ENCODE results near the gene IL17RD.

IL17RD gene

DNA sequence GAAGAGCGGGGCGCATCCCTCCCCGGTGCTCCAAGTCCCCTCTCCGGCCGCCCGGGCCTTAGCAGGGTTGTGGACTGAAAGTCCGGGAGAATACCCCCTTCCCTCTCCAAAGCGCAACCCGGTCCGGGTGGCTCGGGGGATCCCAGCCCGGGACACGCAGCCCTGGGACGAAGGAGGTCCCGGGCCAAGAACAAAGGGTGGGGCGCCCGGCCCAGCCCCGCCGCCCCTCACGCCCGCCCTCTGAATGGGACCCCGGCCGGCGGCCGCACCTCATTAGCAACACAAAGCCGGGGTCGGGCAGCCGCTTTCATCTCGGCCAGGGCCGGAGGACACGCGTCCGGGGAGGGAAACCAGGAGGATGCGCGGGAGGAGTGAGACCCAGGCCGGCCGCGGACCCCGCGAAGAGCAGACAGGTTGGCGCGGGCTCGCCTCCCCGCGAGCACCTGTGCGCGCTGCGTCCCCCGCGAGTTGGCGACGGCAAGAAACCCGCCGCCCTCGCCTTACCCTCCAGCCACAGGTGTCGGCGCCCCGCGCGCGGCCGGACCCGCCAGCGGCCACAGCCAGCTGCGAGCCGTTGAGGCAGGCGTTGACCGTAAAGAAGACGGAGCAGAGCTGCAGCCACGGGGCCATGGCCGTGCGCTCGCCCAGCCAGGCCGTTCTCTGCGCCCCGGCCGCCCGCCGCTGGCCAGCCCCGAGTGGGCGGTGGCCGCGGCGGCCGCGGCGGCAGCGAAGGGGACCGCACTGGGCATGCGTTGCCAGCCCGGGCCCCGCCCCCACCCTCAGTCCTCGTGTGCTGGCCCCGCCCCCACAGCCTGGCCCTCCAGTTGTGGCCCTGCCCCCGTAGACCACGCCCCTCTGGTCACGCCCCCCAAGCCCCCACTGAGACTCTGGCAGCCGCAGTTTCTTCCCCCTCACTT is at the start of gene IL17RD:
Gene IL17RD (minus strand): TSS at position 697 of the 917 bp plus-strand sequence. CDS start 67 bp downstream, at position 630.
- DNase-seq (ENCODE audit: low read depth, low spot score), result no peak

DNA sequence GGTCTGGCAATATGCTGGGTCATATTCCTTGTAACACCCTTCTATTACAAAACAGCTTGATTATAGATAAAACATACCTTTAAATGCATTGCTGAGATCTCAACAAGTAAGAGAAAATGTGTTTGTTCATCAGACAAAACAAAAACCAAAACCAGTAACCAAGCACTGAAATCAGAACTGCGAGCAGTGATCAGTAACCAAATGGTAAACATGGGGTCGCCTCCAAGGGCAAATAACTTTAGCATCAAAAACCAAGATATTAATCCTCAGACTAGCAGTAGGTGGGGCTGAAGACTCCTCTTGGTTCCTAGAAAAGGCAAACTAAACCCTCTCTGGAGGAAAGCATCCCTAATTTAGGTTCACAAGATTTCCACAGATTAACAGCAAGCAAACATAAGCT is 41.3 kb upstream of the IL17RD start:
- H3K27ac ChIP-seq, result no peak overlapping the region
- DNase-seq (ENCODE audit: low read depth, low spot score), result no peak

More for the DNA sequence above, at the start of gene IL17RD:
- no peak within 1 kb of the TSS for H3K27ac ChIP-seq

DNA sequence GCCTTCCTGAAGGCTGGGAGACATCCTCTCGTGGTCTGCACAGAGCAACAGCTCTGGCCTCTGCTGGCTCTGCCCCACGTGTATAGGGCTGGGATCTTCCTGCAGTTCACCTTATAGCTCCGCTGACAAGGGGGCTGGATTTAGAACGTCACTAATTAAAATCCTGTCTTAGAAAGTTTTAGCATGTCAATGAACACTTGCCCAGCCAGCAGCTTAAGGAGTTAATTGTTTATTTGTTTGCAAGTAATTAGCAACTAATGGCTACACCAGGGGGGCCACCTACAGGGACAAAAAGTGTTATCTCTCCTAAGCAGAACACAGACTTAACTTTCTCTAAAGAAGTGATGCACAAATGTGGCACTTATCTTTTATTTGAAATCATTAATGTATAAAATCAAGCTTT is 34.7 kb upstream of the IL17RD start, which contains the start of gene HESX1:
Gene HESX1 (minus strand): TSS at position 84 of the 403 bp plus-strand sequence. CDS start 60 bp downstream, at position 24.
- no peak for DNase-seq (ENCODE audit: low read depth, low spot score)
- no peak within 1 kb of the TSS for H3K27ac ChIP-seq

DNA sequence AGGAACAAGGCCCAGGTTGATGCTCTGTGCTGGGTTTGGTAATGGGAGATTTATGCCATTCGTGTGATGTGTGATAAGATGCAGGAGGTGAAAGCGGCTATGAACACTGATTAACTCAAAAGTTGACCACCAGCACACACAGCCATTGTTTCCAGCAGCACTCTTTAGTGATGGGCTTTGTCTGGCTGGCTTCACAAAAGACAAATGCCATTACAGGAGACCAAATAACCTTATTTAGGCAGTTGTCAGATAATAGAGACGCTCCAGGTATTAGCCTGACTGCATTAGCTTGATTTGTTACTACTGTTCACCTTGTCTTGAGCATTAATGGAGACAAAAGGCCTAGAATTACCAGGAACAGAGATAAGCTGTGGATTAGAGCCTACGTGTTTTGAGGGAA is 29.5 kb upstream of the IL17RD start:
- DNase-seq (ENCODE audit: low read depth, low spot score), result no peak
- H3K27ac ChIP-seq, result no peak overlapping the region

DNA sequence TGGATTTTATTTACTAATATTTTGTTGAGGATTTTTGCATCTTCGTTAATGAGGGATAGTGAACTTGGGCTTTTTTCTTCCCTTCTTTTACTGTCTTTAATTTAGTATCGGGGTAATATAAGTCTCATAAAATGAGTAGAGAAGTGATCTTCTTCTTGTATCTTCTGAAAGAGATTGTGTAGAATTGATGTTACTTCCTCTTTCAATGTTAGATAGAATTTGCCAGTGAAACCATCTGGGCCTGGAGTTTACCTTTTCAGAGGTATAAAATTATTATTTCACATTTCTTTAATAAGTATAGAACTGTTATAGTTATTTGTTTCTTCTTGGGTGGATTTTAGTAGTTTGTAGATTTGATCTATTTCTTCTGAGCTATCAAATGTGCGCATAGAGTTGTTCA is 26.9 kb upstream of the IL17RD start:
- no peak overlapping the region for H3K27ac ChIP-seq

DNA sequence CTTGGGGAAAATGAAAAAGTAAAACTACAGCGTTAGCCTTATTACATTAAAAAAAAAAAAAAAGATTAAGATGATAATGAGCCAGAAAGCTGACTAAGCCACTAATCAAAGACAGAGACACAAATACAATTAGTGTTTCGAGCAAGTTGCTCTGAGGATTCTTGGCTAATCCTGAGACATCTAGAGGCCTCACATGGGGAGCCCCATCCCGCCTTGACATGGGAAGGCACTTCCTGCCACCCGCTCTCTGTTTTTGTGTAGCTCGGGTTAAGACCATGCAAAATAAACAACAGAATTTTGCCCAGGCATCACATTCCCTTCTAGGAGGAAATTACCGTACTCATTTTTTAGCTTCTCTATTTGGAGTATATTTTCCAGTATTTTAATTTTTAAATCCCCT is 19.4 kb upstream of the IL17RD start:
- DNase-seq (ENCODE audit: low read depth, low spot score), result no peak
- H3K27ac ChIP-seq, result no peak overlapping the region

More for the DNA sequence above, 26.9 kb upstream of the IL17RD start:
- no peak for DNase-seq (ENCODE audit: low read depth, low spot score)

DNA sequence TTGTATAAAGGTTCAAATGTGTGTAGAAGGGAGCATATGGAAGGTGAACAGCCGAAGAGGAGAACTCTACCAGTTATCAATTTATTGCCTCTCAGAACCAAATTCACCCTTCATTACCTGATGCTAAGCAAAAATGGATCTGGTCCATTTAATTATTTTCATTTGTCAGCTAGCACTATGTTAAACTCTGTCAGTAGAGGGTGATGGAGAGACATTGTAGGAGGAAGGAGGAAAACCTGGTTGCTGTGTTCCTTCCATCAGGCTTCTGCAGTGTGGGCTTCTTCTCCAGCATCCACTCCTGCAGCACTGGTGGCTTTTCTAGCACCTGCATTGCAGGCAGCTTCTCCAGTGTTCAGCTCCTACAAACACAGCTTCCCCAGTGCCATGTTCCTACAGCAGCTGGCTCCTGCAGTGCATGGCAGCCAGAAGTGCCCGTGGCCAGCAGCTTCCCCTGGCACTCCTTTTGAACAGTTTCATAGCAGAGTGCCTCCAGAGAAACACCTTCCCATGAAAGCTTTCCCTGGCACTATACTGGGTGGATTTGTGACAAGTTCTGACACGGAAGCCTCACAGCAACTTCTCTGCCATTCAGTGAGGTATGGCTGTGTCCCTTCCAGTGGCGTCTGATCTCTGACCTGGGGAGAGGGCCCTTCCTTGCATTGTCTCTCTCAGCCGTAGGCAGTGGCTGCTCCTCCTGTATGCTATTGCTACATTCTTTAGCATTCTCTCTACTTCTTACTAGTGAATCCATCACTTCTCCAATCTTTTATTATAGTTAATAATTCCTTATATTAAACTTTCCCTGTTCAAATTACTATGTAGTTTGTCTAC is 14.6 kb upstream of the IL17RD start:
- no peak for DNase-seq (ENCODE audit: low read depth, low spot score)
- H3K27ac ChIP-seq, result no peak overlapping the region

DNA sequence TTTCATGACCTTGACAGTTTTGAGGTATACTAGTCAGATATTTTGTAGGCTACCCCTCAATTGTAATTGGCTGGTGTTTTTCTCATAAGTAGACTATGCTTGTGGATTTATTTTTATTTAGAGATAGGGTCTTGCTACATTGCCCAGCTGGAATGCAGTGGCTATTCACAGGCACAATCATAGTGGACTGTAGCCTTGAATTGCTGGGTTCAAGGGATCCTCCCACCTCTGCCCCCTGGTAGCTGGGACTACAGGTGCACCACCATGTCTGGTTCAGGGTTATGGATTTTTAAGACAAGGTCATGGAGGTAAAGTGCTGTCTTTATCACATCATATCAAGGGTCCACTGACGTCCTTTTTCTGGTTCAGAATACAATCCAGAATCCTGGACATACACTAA is 10.9 kb upstream of the IL17RD start:
- no peak for DNase-seq (ENCODE audit: low read depth, low spot score)
- no peak overlapping the region for H3K27ac ChIP-seq

DNA sequence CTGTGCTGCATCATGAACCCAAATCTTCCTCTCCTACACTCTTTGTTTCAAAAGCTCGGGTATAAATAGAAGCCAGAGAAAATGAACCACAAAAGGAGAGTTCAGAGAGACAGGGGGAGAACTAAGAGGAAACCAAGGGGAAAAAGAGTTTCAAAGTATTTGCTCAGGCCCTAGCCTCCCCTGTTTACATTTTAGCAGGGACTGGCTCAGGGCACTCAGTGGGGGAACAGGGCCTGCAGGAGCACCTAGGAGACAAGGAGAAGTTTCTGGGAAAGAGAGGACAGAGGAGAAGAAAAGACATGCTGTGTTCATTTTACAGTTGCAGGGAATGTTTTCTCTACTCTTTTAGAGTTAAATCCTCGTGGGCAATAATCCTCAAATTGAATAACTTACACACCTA is 8.5 kb upstream of the IL17RD start:
- DNase-seq (ENCODE audit: low read depth, low spot score), result no peak
- H3K27ac ChIP-seq, result no peak overlapping the region

DNA sequence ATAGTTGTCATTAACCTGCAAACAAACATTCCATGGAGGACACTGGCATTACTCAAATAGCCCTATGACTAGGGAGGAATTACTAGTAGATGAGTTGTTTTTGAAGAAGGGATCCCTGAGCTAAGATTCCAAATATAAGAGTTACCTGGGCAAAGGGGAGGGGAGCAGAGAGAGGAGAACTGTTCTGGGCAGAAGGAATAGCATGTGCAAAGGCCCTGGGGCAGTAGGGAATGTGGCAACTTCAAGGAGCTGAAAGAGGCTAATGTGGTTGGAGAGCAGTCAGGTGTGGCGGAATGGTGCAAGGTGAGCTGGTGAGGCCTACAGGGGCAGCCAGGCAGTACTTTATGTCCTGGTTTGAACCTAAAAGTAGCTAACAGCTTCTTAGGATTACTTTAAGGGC is 5.8 kb upstream of the IL17RD start:
- no peak overlapping the region for H3K27ac ChIP-seq
- DNase-seq (ENCODE audit: low read depth, low spot score), result no peak

DNA sequence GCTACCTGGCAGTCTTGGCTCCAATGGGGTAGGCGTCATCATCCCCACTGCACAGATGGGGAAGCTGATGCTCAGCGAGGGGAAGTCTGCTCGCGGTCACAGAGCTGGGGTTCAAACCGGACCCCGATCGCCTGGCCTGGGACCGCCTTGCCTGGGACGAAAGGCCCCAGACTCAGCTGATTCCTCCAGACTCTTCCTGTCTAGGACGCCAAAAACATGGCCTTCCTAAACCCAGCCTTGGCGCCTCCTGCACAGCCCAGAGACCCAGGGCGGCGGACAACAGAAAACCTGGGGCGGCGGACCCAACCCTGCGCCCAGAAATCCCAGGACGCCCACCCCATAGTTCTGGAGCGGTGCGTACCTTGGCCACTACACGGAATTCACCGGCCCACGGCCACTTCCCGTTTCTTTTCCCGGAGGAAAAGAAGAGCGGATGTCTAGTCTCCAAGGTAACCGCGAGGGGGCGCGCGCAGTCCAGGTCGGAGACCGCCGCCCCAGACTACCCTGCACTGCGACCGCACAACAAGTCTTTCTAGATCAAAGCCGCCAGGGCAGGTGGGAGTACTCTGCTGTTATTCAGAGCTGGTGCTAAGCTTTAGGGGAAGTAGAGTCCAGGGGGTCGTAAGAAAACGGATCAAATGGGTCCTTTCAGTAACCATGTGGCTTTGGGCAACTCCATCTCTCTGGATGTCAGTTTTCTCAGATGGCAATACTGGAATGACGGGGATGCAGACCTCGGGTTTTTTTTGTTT is 4.9 kb upstream of the IL17RD start:
- H3K27ac ChIP-seq, result no peak overlapping the region

DNA sequence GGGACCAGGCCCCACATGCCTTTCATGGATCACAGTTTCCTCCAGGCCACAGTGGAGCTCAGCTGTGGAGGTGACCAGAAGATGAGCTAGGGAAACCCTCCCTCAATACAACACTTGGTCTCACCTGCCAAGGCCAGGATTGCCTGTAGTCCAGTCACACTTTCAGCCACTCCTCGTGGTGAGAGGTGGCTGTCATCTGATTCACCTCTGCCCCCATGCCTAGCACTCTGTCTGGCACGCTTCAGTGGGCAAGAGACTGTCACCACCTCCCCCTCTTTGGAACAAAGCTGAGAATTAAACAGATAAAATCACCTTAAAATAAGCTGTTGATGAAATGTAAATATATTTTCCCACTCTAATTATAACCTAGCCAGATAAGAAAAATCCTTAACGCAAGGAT is 4.0 kb upstream of the IL17RD start:
- DNase-seq (ENCODE audit: low read depth, low spot score), result no peak

More for the DNA sequence above, 4.9 kb upstream of the IL17RD start:
- peak; percentile 14 for DNase-seq (ENCODE audit: low read depth, low spot score)

DNA sequence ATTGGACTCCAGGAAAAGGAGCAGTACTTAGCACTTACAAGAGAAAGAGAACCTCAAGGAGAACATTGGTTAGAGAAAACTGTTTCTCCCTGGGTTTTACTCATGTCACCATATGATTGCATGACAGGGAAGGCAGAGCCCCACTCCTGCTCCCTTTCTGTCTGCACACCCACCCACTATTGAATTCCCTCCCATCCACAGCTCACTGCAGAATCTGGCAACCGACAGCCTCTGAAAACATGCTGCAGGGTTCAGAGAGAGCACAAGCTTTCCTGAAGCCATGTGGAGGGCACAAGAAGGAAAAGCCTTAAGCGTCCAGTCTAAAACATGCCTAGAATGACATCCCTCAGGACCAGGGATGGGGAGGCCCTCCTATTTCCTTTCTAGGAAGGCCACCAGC is 3.0 kb upstream of the IL17RD start:
- no peak overlapping the region for H3K27ac ChIP-seq
- no peak for DNase-seq (ENCODE audit: low read depth, low spot score)

More for the DNA sequence above, 4.0 kb upstream of the IL17RD start:
- no peak overlapping the region for H3K27ac ChIP-seq

DNA sequence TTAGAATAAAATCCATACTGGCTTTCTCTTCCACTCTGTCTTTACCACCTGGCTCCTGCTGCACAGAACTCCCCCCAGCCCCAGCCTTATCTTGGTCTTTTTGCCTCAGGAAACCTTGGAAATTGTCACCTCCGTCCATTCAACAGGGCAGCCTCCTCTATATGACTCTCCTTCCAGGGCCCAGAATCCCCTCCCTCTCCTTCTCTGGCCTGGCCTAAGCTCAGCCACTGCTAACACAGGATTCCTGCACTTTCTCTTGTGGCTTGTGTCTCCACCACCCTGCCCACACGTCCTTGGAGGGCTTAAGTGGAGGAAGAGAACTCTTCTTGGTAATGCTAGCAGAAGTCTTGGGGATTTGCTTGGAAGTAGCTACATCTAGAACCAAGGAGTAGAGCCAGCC is 1.5 kb upstream of the IL17RD start:
- no peak for DNase-seq (ENCODE audit: low read depth, low spot score)

DNA sequence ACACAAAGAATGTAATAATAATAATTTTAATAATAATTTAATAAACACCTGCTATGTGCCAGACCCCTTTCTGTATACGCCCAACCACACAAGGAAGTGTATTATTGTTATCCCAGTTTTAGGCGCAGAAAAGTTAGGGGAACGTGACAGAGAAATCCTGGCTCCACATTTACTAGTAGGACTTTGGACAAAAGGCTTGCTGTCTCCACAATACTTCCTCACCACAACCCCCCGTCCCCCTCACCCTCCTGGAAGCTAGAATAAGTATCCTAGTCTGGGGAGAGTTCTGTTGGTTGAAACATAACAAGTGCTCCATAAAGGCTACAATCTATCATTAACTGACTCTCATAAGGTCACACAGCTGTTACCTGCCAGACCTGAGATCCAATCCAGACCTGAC is 488 bp upstream of the IL17RD start:
- no peak for DNase-seq (ENCODE audit: low read depth, low spot score)
- H3K27ac ChIP-seq, result no peak overlapping the region

More for the DNA sequence above, 1.5 kb upstream of the IL17RD start:
- H3K27ac ChIP-seq, result no peak overlapping the region

DNA sequence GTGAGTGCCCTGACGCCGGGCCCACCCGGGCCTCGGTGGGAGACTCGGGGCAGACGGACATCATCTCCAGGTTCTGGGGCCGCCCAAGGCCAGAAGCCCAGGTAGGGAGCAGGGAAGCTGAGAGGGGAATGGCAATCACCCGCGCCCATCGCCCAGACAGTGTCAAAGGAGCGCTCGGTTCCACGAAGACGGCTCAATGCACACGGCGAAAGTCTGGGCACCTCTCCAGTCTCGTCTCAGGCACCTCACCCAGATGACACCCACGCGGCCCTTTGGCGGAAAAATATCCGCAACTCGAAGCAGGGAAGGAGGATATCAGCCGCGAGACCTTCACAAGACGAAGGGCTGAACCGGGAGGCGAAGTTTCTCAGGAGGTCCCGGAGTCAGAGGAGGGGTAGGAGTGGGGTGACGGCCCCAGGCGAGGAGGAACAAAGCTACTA is 916 bp downstream of the IL17RD start:
- no peak overlapping the region for H3K27ac ChIP-seq
- no peak for DNase-seq (ENCODE audit: low read depth, low spot score)

DNA sequence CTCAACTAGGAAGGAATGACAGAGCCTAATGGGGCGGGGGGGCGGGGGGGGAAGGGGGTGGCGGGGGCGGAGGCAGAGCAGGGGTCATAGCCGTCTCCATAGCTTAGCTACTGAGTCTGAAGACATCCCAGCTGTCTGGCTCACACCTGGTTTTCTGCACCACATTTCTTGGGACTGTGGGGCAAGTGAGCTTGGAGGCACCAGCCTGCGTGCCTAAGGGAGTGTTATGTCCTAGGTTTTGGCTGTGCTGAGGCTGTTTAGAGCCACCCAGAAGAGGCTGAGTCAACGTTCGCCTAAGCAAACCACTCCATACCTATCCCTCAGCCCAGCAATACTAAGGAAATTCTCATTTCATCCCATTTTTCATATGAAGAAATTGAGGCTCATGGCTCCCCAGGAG is 1.4 kb downstream of the IL17RD start:
- DNase-seq (ENCODE audit: low read depth, low spot score), result no peak
- no peak overlapping the region for H3K27ac ChIP-seq

DNA sequence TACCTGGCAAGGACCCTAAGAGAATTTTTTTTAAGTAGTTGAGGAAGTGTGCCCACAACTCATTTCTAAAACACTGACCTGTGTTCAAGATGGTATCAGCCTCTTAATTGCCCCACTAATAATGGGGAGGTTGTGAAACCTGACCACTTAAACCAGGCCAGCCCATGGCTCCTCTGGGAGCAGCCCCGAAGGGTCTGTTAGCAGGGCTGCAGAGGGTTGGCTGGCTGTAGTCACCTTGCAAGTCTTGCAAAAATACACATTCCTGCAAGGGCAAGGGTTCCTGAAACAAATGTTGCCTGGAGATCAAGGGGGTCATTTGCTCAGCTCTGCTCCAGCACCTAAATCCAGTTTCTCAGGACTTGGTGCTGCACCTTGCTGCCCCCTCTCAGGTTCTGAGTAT is 3.2 kb downstream of the IL17RD start:
- DNase-seq (ENCODE audit: low read depth, low spot score), result no peak
- no peak overlapping the region for H3K27ac ChIP-seq

DNA sequence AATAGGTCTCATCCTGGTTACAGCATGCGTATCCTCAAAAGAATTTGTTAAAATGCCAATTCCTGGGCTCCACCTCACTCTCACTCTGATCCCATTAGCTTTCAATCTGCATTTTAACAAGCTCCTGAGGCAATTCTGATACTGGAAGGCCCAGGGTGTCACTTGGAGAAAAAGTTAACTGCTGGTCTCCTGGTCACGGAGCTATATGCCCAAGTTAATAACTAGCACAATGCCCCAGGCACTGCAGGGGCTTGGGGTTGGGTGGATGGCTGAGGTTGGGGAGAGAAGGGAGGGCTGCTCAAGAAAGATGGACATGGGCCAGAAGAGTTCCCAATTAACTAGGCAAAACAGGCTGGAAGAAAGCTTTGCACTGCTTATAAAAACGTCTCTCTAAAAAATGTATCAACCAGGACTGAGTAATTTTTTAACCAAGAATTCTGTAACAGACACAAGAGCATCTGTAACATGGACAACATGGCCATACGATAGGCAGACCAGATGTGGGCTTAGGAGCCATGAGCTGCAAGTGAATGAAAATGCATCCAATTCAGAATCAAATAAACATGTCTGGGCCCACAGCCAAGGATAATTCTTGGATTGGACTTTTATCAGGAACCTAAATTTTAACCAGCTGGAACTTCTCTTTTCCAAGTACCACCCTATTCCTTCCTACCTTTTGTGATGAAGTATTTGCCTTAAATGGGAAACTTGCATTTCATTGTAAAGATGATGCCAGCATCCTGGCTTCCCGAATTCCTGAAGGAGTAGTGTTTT is 4.2 kb downstream of the IL17RD start:
- DNase-seq (ENCODE audit: low read depth, low spot score), result no peak
- H3K27ac ChIP-seq, result no peak overlapping the region

Data from epithelial cell of prostate (primary cell).